ENCODE data around the gene METTL9. TPM values are rescaled to one million over a fixed set of nuclear protein-coding genes. Genes with fewer than 3 reads are reported as not detected.
"Not testable (repeated sequence)": the region's sequence is repeated elsewhere in the genome, so short reads cannot be mapped to it uniquely, and the experiment has no call there.

The METTL9 gene
- total RNA-seq, 4 donors from 2014 or later, result 128 to 162 (median 140) TPM

- intact Hi-C loops (cut with DNase I; ENCODE audit: low total_unique reads), result no loop called here
- whole genome bisulfite sequencing, 2 donors, result 88 to 92% methylated on average over 18 of the region's 18 CpGs
Measured at GRCh38 chr16:21646721-21647561, 47.6 kb downstream of the METTL9 start.

GRCh38 chr16:21647562-21648164 is 48.3 kb downstream of the METTL9 start:
- DNase-seq (ENCODE audit: low spot score in 2 of 2), result no peak
- 91 to 94% methylated on average over 9 of the region's 9 CpGs for WGBS, 2 donors
- intact Hi-C loops (cut with DNase I; ENCODE audit: low total_unique reads), result no loop called here
- no peak overlapping the region for H3K4me3 ChIP-seq (ENCODE audit: low read depth, poor library complexity, severe bottlenecking)
- TF ChIP-seq CTCF (IDR thresholded peaks at IDR 0.05) (no peak), POLR2A (IDR thresholded peaks at IDR 0.05) (no peak)

More at GRCh38 chr16:21646721-21647561, 47.6 kb downstream of the METTL9 start:
- DNase-seq (ENCODE audit: low spot score in 2 of 2), result no peak
- H3K4me3 ChIP-seq (ENCODE audit: low read depth, poor library complexity, severe bottlenecking), result no peak overlapping the region
- TF ChIP-seq CTCF (IDR thresholded peaks at IDR 0.05) (no peak), POLR2A (IDR thresholded peaks at IDR 0.05) (no peak)

GRCh38 chr16:21649826-21650406 is 50.5 kb downstream of the METTL9 start:
- H3K4me3 ChIP-seq (ENCODE audit: low read depth, poor library complexity, severe bottlenecking); intact Hi-C loops (cut with DNase I; ENCODE audit: low total_unique reads); DNase-seq (ENCODE audit: low spot score in 2 of 2): not testable (repeated sequence)
- WGBS, 2 donors, result 90 to 97% methylated on average over 12 of the region's 12 CpGs

GRCh38 chr16:21650521-21650920 is 51.1 kb downstream of the METTL9 start:
- no peak for TF ChIP-seq POLR2A (IDR thresholded peaks at IDR 0.05)
- TF ChIP-seq CTCF (IDR thresholded peaks at IDR 0.05), result no peak
- H3K4me3 ChIP-seq (ENCODE audit: low read depth, poor library complexity, severe bottlenecking), result no peak overlapping the region
- WGBS, 2 donors, result 80 to 91% methylated on average over 1 of the region's 1 CpG
- intact Hi-C loops (cut with DNase I; ENCODE audit: low total_unique reads), result no loop called here
- DNase-seq (ENCODE audit: low spot score in 2 of 2), result no peak

GRCh38 chr16:21651515-21651914 is 52.1 kb downstream of the METTL9 start:
- H3K4me3 ChIP-seq (ENCODE audit: low read depth, poor library complexity, severe bottlenecking), result no peak overlapping the region
- intact Hi-C loops (cut with DNase I; ENCODE audit: low total_unique reads), result no loop called here
- no peak for DNase-seq (ENCODE audit: low spot score in 2 of 2)
- WGBS, 2 donors, result 81 to 88% methylated on average over 3 of the region's 3 CpGs
- TF ChIP-seq CTCF (IDR thresholded peaks at IDR 0.05), result no peak
- no peak for TF ChIP-seq POLR2A (IDR thresholded peaks at IDR 0.05)

- DNase-seq (ENCODE audit: low spot score in 2 of 2), result no peak
- no peak within 1 kb of the TSS for H3K4me3 ChIP-seq (ENCODE audit: low read depth, poor library complexity, severe bottlenecking)
- intact Hi-C loops (cut with DNase I; ENCODE audit: low total_unique reads), result no loop called here
- TF ChIP-seq POLR2A (IDR thresholded peaks at IDR 0.05), result no peak
- WGBS, 2 donors, result 85 to 87% methylated on average over 6 of the region's 6 CpGs
Measured at GRCh38 chr16:21652453-21652852, 53.1 kb downstream of the METTL9 start, which contains the start of gene IGSF6. Gene IGSF6, minus strand, starts transcription at chr16:21652608. Its CDS starts 10 bp downstream, at chr16:21652598.
